Mucosa of rectum (tissue), 2 donors: Measurements from ENCODE around the gene SCO1.

ENCODE experiments used
- H3K27ac ChIP-seq, 2 donors: one replicate each; pipeline ENCODE4 v1.7.0; 2013; ENCODE audit warnings: inconsistent platforms in 2 of 2, low read depth in 2 of 2, low read length in 2 of 2
- H3K27me3 ChIP-seq, 2 donors: one replicate each; pipeline ENCODE4 v1.7.0; 2013; ENCODE audit warnings: low read length in 2 of 2; ENCODE audit not compliant: control insufficient read depth in 2 of 2, insufficient read depth in 2 of 2
- H3K36me3 ChIP-seq, 2 donors: one replicate each; pipeline ENCODE4 v1.7.0; 2013; ENCODE audit warnings: low read length in 2 of 2; ENCODE audit not compliant: control insufficient read depth in 2 of 2, insufficient read depth in 2 of 2
- H3K4me1 ChIP-seq, 2 donors: one replicate each; pipeline ENCODE4 v1.7.0; 2013; ENCODE audit warnings: low read length in 2 of 2, mild to moderate bottlenecking in 1 of 2; ENCODE audit not compliant: control insufficient read depth in 2 of 2, insufficient read depth in 2 of 2
- H3K4me3 ChIP-seq, 2 donors: one replicate each; pipeline ENCODE4 v1.7.0; 2013; ENCODE audit warnings: low read length in 2 of 2
- H3K9ac ChIP-seq, 2 donors: one replicate each; pipeline ENCODE4 v1.7.0; 2013; ENCODE audit warnings: low read length in 2 of 2, low read depth in 1 of 2, mild to moderate bottlenecking in 1 of 2
- H3K9me3 ChIP-seq, 2 donors: one replicate each; pipeline ENCODE4 v1.7.0; 2013; ENCODE audit warnings: low read length in 2 of 2; ENCODE audit not compliant: control insufficient read depth in 2 of 2
- donor health status: healthy.
- donor health status: Normal muscosa, but diverticular disease.

Gene SCO1

GRCh38 chr17:10661437-10661836, 35.9 kb downstream of the SCO1 start:
- Histone ChIP-seq H3K27ac (no peak overlapping the region), H3K4me1 (no peaks in the 10 kb centered on the region), H3K9me3 (no peaks in the 10 kb centered on the region)

GRCh38 chr17:10657879-10658278, 39.5 kb downstream of the SCO1 start:
- Histone ChIP-seq H3K4me3 (no peak overlapping the region), H3K9ac (no peak overlapping the region), H3K27ac (no peak overlapping the region), H3K9me3 (no peaks in the 10 kb centered on the region), H3K27me3 (no peaks in the 10 kb centered on the region), H3K4me1 (no peaks in the 10 kb centered on the region), H3K36me3 (peaks cover 0 to 4% of the 10 kb centered on the region in 2 donors)

More at GRCh38 chr17:10661437-10661836, 35.9 kb downstream of the SCO1 start:
- no peaks in the 10 kb centered on the region for H3K27me3 ChIP-seq
- peaks cover 0 to 4% of the 10 kb centered on the region in 2 donors for H3K36me3 ChIP-seq
- H3K9ac ChIP-seq = no peak overlapping the region
- H3K4me3 ChIP-seq = no peak overlapping the region

GRCh38 chr17:10657148-10657547, 40.2 kb downstream of the SCO1 start, which contains the start of gene MYH3:
MYH3 (minus strand) TSS chr17:10657309; CDS start chr17:10655064, 2,245 bp downstream.
- Histone ChIP-seq H3K27me3 (no peaks in the 10 kb centered on the region), H3K36me3 (peaks cover 0 to 4% of the 10 kb centered on the region in 2 donors), H3K4me1 (no peaks in the 10 kb centered on the region), H3K27ac (no peak within 1 kb of the TSS), H3K9ac (no peak within 1 kb of the TSS), H3K4me3 (no peak within 1 kb of the TSS), H3K9me3 (no peaks in the 10 kb centered on the region)

GRCh38 chr17:10653987-10654386, 43.3 kb downstream of the SCO1 start:
- no peak overlapping the region for H3K9ac ChIP-seq
- H3K4me3 ChIP-seq = no peak overlapping the region
- no peak overlapping the region for H3K27ac ChIP-seq
- no peaks in the 10 kb centered on the region for H3K9me3 ChIP-seq
- H3K36me3 ChIP-seq = no peaks in the 10 kb centered on the region
- no peaks in the 10 kb centered on the region for H3K4me1 ChIP-seq
- H3K27me3 ChIP-seq = no peaks in the 10 kb centered on the region

- Histone ChIP-seq H3K36me3 (no peaks in the 10 kb centered on the region), H3K27ac (no peak overlapping the region), H3K9me3 (no peaks in the 10 kb centered on the region), H3K27me3 (no peaks in the 10 kb centered on the region), H3K4me1 (no peaks in the 10 kb centered on the region), H3K4me3 (no peak overlapping the region), H3K9ac (no peak overlapping the region)
Measured at GRCh38 chr17:10652984-10653659, 44.2 kb downstream of the SCO1 start.

GRCh38 chr17:10651927-10652326, 45.4 kb downstream of the SCO1 start:
- H3K27ac ChIP-seq = no peak overlapping the region
- H3K4me3 ChIP-seq = no peak overlapping the region
- H3K9ac ChIP-seq = no peak overlapping the region
- H3K4me1 ChIP-seq = no peaks in the 10 kb centered on the region
- H3K27me3 ChIP-seq = no peaks in the 10 kb centered on the region
- no peaks in the 10 kb centered on the region for H3K9me3 ChIP-seq
- no peaks in the 10 kb centered on the region for H3K36me3 ChIP-seq

GRCh38 chr17:10649602-10650001, 47.7 kb downstream of the SCO1 start:
- H3K4me3 ChIP-seq = no peak overlapping the region

GRCh38 chr17:10648956-10649355, 48.4 kb downstream of the SCO1 start:
- no peaks in the 10 kb centered on the region for H3K27me3 ChIP-seq
- no peaks in the 10 kb centered on the region for H3K36me3 ChIP-seq
- no peak overlapping the region for H3K4me3 ChIP-seq
- no peaks in the 10 kb centered on the region for H3K4me1 ChIP-seq
- H3K27ac ChIP-seq = no peak overlapping the region
- no peak overlapping the region for H3K9ac ChIP-seq
- no peaks in the 10 kb centered on the region for H3K9me3 ChIP-seq

More at GRCh38 chr17:10649602-10650001, 47.7 kb downstream of the SCO1 start:
- H3K27ac ChIP-seq = no peak overlapping the region
- no peaks in the 10 kb centered on the region for H3K36me3 ChIP-seq
- H3K27me3 ChIP-seq = no peaks in the 10 kb centered on the region
- H3K9me3 ChIP-seq = no peaks in the 10 kb centered on the region
- H3K4me1 ChIP-seq = no peaks in the 10 kb centered on the region
- H3K9ac ChIP-seq = no peak overlapping the region

GRCh38 chr17:10648381-10648780, 49.0 kb downstream of the SCO1 start:
- Histone ChIP-seq H3K4me1 (no peaks in the 10 kb centered on the region), H3K27me3 (no peaks in the 10 kb centered on the region), H3K27ac (no peak overlapping the region), H3K9ac (no peak overlapping the region), H3K9me3 (no peaks in the 10 kb centered on the region), H3K4me3 (no peak overlapping the region), H3K36me3 (no peaks in the 10 kb centered on the region)

- no peaks in the 10 kb centered on the region for H3K4me1 ChIP-seq
- H3K27ac ChIP-seq = no peak overlapping the region
- H3K27me3 ChIP-seq = no peaks in the 10 kb centered on the region
- no peak overlapping the region for H3K4me3 ChIP-seq
- no peaks in the 10 kb centered on the region for H3K9me3 ChIP-seq
- no peaks in the 10 kb centered on the region for H3K36me3 ChIP-seq
- no peak overlapping the region for H3K9ac ChIP-seq
Measured at GRCh38 chr17:10646392-10646990, 50.8 kb downstream of the SCO1 start.
